Esophagus squamous epithelium (tissue), 4 donors: Measurements from ENCODE around the gene KIF1A.

ENCODE experiments used
- CTCF ChIP-seq, 6 experiments: fragments of 450-650 bp in 4 of 6; fragments of 200-600 bp in 2 of 6; sonication (generic) in 2 of 6; IDR thresholded peaks; one replicate each; pipeline ENCODE4 v1.5.1; 2016 to 2019; ENCODE audit warnings: antibody characterized with exemption in 6 of 6, mild to moderate bottlenecking in 4 of 6, moderate library complexity in 4 of 6
- POLR2A ChIP-seq, 4 donors: fragments of 450-650 bp; IDR thresholded peaks; one replicate each; pipeline ENCODE4 v1.6.1; 2017; ENCODE audit warnings: antibody characterized with exemption in 4 of 4, mild to moderate bottlenecking in 4 of 4, moderate library complexity in 3 of 4

GRCh38 chr2:240721596-240722180 lies 98.3 kb downstream of the KIF1A start:
- TF ChIP-seq CTCF (IDR thresholded peaks at IDR 0.05) = no peak
- no peak for TF ChIP-seq POLR2A (IDR thresholded peaks at IDR 0.05)
